ENCODE measurements around the gene CCDC159. TPM values are rescaled to one million over a fixed set of nuclear protein-coding genes. Genes with fewer than 3 reads are reported as not detected.

The CCDC159 gene
- total and polyA plus RNA-seq, 4 donors = 6.3 to 25.2 (median 16.5) TPM

DNA sequence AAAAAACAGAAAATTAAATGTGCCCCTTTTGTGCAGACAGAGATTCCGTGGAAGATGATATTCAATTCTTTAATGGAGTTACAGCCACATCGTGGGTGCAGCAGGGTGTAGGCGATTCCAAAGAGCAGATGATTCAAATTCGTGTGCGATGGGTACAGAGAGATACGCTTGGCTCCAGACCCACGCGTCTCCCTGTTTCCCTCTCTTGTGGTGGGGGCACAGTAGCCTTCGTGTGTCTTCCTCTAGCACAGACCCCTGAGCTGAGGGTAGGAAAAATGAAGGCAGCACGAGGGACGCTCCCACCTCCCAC lies 45.6 kb upstream of the CCDC159 start:
- Histone ChIP-seq H3K4me3 (ENCODE audit: low read depth in 1 of 3, low read length in 3 of 3) (no peak overlapping the region), H3K9me3 (ENCODE audit: control insufficient read depth in 4 of 4, low read length in 3 of 4) (no peaks in the 10 kb centered on the region), H3K27ac (ENCODE audit: low read depth in 1 of 2, low read length in 2 of 2) (no peak overlapping the region), H3K4me1 (ENCODE audit: control insufficient read depth in 4 of 4, insufficient read depth in 4 of 4, low read length in 3 of 4) (no peaks in the 10 kb centered on the region), H3K36me3 (ENCODE audit: control insufficient read depth in 4 of 4, insufficient read depth in 3 of 4, low read depth in 1 of 4, low read length in 3 of 4) (no peaks in the 10 kb centered on the region), H3K27me3 (ENCODE audit: control insufficient read depth in 4 of 4, insufficient read depth in 4 of 4, low read length in 3 of 4) (no peaks in the 10 kb centered on the region), H3K9ac (ENCODE audit: low read depth in 1 of 2, low read length in 2 of 2) (no peak overlapping the region)
- TF ChIP-seq SP1 (IDR thresholded peaks at IDR 0.05) = no peak
- TF ChIP-seq FOXA2 (IDR thresholded peaks at IDR 0.05) = no peak
- no peak for TF ChIP-seq TAF1 (conservative IDR thresholded peaks at IDR 0.05)
- TF ChIP-seq, protein P1, sequence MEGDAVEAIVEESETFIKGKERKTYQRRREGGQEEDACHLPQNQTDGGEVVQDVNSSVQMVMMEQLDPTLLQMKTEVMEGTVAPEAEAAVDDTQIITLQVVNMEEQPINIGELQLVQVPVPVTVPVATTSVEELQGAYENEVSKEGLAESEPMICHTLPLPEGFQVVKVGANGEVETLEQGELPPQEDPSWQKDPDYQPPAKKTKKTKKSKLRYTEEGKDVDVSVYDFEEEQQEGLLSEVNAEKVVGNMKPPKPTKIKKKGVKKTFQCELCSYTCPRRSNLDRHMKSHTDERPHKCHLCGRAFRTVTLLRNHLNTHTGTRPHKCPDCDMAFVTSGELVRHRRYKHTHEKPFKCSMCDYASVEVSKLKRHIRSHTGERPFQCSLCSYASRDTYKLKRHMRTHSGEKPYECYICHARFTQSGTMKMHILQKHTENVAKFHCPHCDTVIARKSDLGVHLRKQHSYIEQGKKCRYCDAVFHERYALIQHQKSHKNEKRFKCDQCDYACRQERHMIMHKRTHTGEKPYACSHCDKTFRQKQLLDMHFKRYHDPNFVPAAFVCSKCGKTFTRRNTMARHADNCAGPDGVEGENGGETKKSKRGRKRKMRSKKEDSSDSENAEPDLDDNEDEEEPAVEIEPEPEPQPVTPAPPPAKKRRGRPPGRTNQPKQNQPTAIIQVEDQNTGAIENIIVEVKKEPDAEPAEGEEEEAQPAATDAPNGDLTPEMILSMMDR (IDR thresholded peaks at IDR 0.05; ENCODE audit: low read depth, low read length, missing input control) = no peak
- no peak for TF ChIP-seq NR2F2 (IDR thresholded peaks at IDR 0.05)
- no peak for TF ChIP-seq FOXA1 (IDR thresholded peaks at IDR 0.05)
- no peak for TF ChIP-seq RAD21 (IDR thresholded peaks at IDR 0.05)
- no peak for TF ChIP-seq JUND (IDR thresholded peaks at IDR 0.05)
- no peak for TF ChIP-seq GABPA (IDR thresholded peaks at IDR 0.05 in 1 of 2, conservative IDR thresholded peaks at IDR 0.05 in 1 of 2)
- TF ChIP-seq RXRA (IDR thresholded peaks at IDR 0.05) = no peak
- TF ChIP-seq, protein P2, sequence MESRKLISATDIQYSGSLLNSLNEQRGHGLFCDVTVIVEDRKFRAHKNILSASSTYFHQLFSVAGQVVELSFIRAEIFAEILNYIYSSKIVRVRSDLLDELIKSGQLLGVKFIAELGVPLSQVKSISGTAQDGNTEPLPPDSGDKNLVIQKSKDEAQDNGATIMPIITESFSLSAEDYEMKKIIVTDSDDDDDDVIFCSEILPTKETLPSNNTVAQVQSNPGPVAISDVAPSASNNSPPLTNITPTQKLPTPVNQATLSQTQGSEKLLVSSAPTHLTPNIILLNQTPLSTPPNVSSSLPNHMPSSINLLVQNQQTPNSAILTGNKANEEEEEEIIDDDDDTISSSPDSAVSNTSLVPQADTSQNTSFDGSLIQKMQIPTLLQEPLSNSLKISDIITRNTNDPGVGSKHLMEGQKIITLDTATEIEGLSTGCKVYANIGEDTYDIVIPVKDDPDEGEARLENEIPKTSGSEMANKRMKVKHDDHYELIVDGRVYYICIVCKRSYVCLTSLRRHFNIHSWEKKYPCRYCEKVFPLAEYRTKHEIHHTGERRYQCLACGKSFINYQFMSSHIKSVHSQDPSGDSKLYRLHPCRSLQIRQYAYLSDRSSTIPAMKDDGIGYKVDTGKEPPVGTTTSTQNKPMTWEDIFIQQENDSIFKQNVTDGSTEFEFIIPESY (IDR thresholded peaks at IDR 0.05) = no peak
- no peak for TF ChIP-seq YY1 (IDR thresholded peaks at IDR 0.05)
- no peak for TF ChIP-seq HNF4G (IDR thresholded peaks at IDR 0.05)
- no peak for DNase-seq (ENCODE audit: low spot score)
- WGBS = 86% methylated on average over 11 of the region's 11 CpGs

DNA sequence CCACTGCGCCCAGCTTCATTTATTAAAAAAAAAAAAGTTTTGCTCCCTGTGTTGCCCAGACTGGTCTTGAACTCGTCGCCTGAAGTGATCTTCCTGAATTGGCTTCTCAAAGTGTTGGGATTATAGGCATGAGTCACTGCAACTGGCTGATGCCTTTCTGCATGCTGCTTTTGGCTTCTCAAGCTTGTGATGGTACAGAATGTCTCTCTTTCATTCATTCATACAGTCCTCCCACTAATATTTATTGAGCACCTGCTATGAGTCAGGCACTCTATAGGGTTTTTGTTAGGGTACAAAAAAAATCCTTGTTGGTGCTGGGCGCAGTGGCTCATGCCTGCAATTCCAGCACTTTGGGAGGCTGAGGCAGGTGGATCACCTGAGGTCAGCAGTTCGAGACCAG lies 41.4 kb upstream of the CCDC159 start:
- no peaks in the 10 kb centered on the region for H3K4me1 ChIP-seq (ENCODE audit: control insufficient read depth in 4 of 4, insufficient read depth in 4 of 4, low read length in 3 of 4)
- 89% methylated on average over 5 of the region's 5 CpGs for WGBS
- no peak overlapping the region for H3K4me3 ChIP-seq (ENCODE audit: low read depth in 1 of 3, low read length in 3 of 3)
- H3K27me3 ChIP-seq (ENCODE audit: control insufficient read depth in 4 of 4, insufficient read depth in 4 of 4, low read length in 3 of 4) = no peaks in the 10 kb centered on the region
- no peaks in the 10 kb centered on the region for H3K36me3 ChIP-seq (ENCODE audit: control insufficient read depth in 4 of 4, insufficient read depth in 3 of 4, low read depth in 1 of 4, low read length in 3 of 4)
- H3K9ac ChIP-seq (ENCODE audit: low read depth in 1 of 2, low read length in 2 of 2) = no peak overlapping the region
- no peak overlapping the region for H3K27ac ChIP-seq (ENCODE audit: low read depth in 1 of 2, low read length in 2 of 2)
- H3K9me3 ChIP-seq (ENCODE audit: control insufficient read depth in 4 of 4, low read length in 3 of 4) = no peaks in the 10 kb centered on the region
- no peak for DNase-seq (ENCODE audit: low spot score)
- TF ChIP-seq, protein P1 (IDR thresholded peaks at IDR 0.05; ENCODE audit: low read depth, low read length, missing input control) = no peak
- TF ChIP-seq JUND (IDR thresholded peaks at IDR 0.05) = no peak
- no peak for TF ChIP-seq NR2F2 (IDR thresholded peaks at IDR 0.05)
- no peak for TF ChIP-seq FOXA2 (IDR thresholded peaks at IDR 0.05)
- TF ChIP-seq, protein P2 (IDR thresholded peaks at IDR 0.05) = no peak
- no peak for TF ChIP-seq TAF1 (conservative IDR thresholded peaks at IDR 0.05)
